ENCODE measurements around the gene SNAI3. TPM values are rescaled to one million over a fixed set of nuclear protein-coding genes. Genes with fewer than 3 reads are reported as not detected.

Gene SNAI3
- total and polyA plus RNA-seq, 2 experiments from 2014 or later = 2.9 to 3.7 TPM

DNA sequence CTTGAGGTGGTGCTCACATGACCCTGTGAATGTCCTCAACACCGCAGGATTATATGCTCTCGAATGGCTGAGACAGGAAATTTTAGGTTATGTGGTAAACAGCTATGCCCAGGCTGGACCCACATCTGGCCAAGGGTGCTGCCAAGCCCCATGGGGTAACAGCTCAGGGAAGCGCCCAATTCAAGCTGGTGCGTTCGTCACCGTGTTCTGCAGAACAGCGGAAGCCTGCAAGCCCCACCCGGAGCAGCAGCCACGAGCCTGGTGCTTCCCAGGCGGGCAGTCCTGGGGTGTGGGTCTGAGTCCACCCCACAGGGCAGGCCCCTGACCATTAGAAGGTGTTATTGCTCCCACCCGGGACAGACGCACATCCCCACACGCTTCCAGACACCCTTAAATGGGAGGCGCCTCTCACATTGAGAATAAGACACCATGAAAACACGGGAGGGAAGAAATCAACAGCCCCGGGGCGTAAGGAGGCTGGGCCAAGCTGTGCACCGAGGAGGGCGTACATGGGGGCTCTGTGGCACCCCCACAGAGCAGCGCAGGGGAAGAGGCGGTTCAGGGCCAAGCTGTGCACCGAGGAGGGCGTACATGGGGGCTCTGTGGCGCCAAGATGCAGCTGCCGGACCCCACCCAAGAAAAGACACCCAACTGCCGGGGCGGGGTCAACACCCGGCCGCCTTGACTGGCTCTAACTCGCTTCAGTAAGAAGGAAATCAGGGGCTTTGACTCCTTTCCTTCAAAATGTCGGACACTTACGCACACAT, 32.5 kb downstream of the SNAI3 start:
- no peak overlapping the region for H3K27ac ChIP-seq
- TF ChIP-seq CTCF (IDR thresholded peaks at IDR 0.05; ENCODE audit: low read depth, low read length) = no peak
- H3K27me3 ChIP-seq = no peaks in the 10 kb centered on the region
- H3K4me3 ChIP-seq = no peak overlapping the region
- peaks cover 6% of the 10 kb centered on the region for H3K4me1 ChIP-seq (ENCODE audit: low read depth)
- no peaks in the 10 kb centered on the region for H3K9me3 ChIP-seq (ENCODE audit: low read depth)
- H3K36me3 ChIP-seq = peaks cover 8% of the 10 kb centered on the region
- DNase-seq (ENCODE audit: low read depth in 1 of 2, low spot score in 1 of 2) = no peak

DNA sequence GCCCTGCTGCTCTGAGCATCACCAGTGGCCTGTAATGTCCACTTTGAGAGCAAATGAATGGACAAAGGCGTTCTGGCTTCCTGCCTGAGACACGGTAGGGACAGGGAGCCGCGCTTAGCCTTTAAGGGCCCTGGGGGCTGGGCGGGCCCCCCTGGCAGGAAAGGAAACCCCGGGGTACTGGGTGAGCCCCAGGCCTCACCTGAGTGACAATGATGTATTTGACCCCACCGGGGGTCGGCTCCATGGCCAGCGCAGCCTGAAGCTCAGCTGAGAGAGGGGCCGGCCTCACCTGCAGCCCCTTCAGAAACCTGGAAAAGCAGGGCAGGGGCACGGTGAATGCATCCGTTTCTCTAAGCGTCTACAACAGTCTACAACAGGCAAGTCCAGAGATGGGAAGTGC, 33.2 kb downstream of the SNAI3 start:
- no peak for DNase-seq (ENCODE audit: low read depth in 1 of 2, low spot score in 1 of 2)
- H3K27ac ChIP-seq = no peak overlapping the region
- no peaks in the 10 kb centered on the region for H3K9me3 ChIP-seq (ENCODE audit: low read depth)
- H3K4me1 ChIP-seq (ENCODE audit: low read depth) = peaks cover 6% of the 10 kb centered on the region
- H3K36me3 ChIP-seq = peaks cover 8% of the 10 kb centered on the region
- TF ChIP-seq CTCF (IDR thresholded peaks at IDR 0.05; ENCODE audit: low read depth, low read length) = no peak
- H3K4me3 ChIP-seq = no peak overlapping the region
- no peaks in the 10 kb centered on the region for H3K27me3 ChIP-seq

DNA sequence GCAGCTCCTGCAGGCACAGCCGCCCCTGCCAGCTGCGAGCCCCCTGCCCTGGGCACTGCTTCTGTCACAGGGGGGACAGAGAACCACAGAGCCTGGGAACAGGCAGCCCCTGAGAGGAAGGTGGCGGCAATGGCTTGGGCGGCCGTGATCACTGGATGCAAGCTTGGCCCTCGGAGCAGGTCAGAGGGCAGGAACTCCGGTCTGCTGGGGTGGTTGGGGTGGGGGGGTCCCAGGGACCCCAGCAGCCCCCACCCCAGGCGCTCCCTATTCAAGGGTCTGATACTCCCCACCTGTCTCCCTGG, 33.6 kb downstream of the SNAI3 start:
- TF ChIP-seq CTCF (IDR thresholded peaks at IDR 0.05; ENCODE audit: low read depth, low read length) = no peak
- DNase-seq (ENCODE audit: low read depth in 1 of 2, low spot score in 1 of 2) = no peak
- Histone ChIP-seq H3K4me1 (ENCODE audit: low read depth) (peaks cover 6% of the 10 kb centered on the region), H3K4me3 (no peak overlapping the region), H3K9me3 (ENCODE audit: low read depth) (no peaks in the 10 kb centered on the region), H3K36me3 (peaks cover 8% of the 10 kb centered on the region), H3K27me3 (no peaks in the 10 kb centered on the region), H3K27ac (no peak overlapping the region)

DNA sequence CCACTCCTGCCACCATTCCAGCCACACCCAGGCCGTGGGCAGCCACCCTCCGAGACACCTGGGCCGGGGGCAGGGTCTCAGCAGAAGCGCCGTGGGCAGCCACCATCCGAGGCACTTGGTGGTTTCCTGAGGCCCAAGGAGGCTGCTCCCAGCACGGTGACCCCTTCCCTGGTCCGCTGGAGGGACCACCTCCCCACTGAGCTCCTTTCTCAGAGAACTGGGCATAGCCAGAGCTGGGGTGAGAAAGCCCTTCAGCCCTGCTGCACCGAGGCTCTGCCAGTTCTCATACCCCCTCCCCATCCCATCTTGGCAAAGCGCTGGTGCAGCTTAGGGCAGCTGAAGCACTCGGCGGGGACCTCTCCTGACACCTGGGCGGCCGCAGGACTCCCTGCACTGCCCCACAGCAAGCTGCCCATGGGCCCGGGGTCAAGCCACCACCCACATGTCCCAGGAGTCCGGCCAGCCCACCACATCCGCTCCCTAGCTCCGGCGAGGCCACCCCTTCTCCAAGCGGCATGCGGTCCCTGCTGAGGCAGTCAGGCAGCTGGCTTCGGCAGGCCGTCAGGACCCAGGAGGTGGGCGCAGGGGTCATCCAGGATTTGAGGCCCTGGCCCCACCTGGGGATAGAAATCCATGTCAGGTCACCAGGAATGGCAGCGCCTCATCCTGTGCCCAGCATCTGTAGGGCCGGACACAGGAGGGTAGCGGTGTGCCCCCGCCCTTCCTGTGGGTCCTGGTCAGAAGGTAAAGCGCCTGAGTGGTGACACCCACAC, 34.1 kb downstream of the SNAI3 start:
- DNase-seq (ENCODE audit: low read depth in 1 of 2, low spot score in 1 of 2) = no peak
- no peak overlapping the region for H3K27ac ChIP-seq
- TF ChIP-seq CTCF (IDR thresholded peaks at IDR 0.05; ENCODE audit: low read depth, low read length) = no peak
- no peaks in the 10 kb centered on the region for H3K27me3 ChIP-seq
- no peaks in the 10 kb centered on the region for H3K9me3 ChIP-seq (ENCODE audit: low read depth)
- H3K4me3 ChIP-seq = no peak overlapping the region
- H3K4me1 ChIP-seq (ENCODE audit: low read depth) = peaks cover 6% of the 10 kb centered on the region
- peaks cover 8% of the 10 kb centered on the region for H3K36me3 ChIP-seq

GRCh38 chr16:88651276-88651988, 34.9 kb downstream of the SNAI3 start:
- Histone ChIP-seq H3K4me1 (ENCODE audit: low read depth) (peaks cover 6% of the 10 kb centered on the region), H3K27ac (no peak overlapping the region), H3K9me3 (ENCODE audit: low read depth) (no peaks in the 10 kb centered on the region), H3K27me3 (no peaks in the 10 kb centered on the region), H3K4me3 (peak overlapping the region; percentile 63), H3K36me3 (peaks cover 8% of the 10 kb centered on the region)
- no peak for TF ChIP-seq CTCF (IDR thresholded peaks at IDR 0.05; ENCODE audit: low read depth, low read length)
- DNase-seq (ENCODE audit: low read depth in 1 of 2, low spot score in 1 of 2) = no peak

All from cardiac muscle cell (in vitro differentiated cells and primary cell).